Neural cell (in vitro differentiated cells): ENCODE results near the gene GUCY2F. TPM values are rescaled to one million over a fixed set of nuclear protein-coding genes. Genes with fewer than 3 reads are reported as not detected.

ENCODE experiments used
- H2AFZ ChIP-seq: fragments of 200-600, 300-800 bp; sonication (generic), shearing (Covaris generic); 2 replicates; pipeline ENCODE4 v1.6.0; 2014; ENCODE audit warnings: low read depth, mild to moderate bottlenecking, antibody characterized with exemption, low read length, moderate library complexity
- H3F3A ChIP-seq: fragments of 200-600 bp; shearing (Covaris generic); 2 replicates; pipeline ENCODE4 v1.6.1; 2016; ENCODE audit warnings: mild to moderate bottlenecking, moderate library complexity, mixed read lengths, antibody characterized with exemption, low read length; ENCODE audit not compliant: insufficient read depth, poor library complexity, severe bottlenecking
- H3K27ac ChIP-seq: fragments of 200-600, 300-800 bp; sonication (generic), shearing (Covaris generic); 2 replicates; pipeline ENCODE4 v1.5.1; 2014; ENCODE audit warnings: mild to moderate bottlenecking, low read length, moderate library complexity
- H3K27me3 ChIP-seq: fragments of 300-800, 200-600 bp; sonication (generic), shearing (Covaris generic); 2 replicates; pipeline ENCODE4 v1.6.0; 2014; ENCODE audit warnings: mild to moderate bottlenecking, low read depth, low read length, moderate library complexity; ENCODE audit not compliant: insufficient read depth
- H3K36me3 ChIP-seq: fragments of 300-800, 200-600 bp; sonication (generic), shearing (Covaris generic); 2 replicates; pipeline ENCODE4 v1.5.1; 2014; ENCODE audit warnings: mild to moderate bottlenecking, antibody characterized with exemption, low read length, moderate library complexity; ENCODE audit not compliant: insufficient read depth
- H3K4me2 ChIP-seq: fragments of 300-800, 200-600 bp; sonication (generic), shearing (Covaris generic); 2 replicates; pipeline ENCODE4 v1.6.0; 2014; ENCODE audit warnings: mild to moderate bottlenecking, low read length
- H3K4me3 ChIP-seq: fragments of 300-800, 200-600 bp; sonication (generic), shearing (Covaris generic); 2 replicates; pipeline ENCODE4 v1.5.1; 2014; ENCODE audit warnings: mild to moderate bottlenecking, low read length, moderate library complexity
- H3K79me2 ChIP-seq: fragments of 200-600 bp; shearing (Covaris generic); replicated peaks from 2 replicates; pipeline ENCODE4 v1.6.0; 2014; ENCODE audit warnings: mild to moderate bottlenecking, low read length, moderate library complexity; ENCODE audit not compliant: insufficient read depth
- H3K9ac ChIP-seq: fragments of 300-800, 200-600 bp; sonication (generic), shearing (Covaris generic); 2 replicates; pipeline ENCODE4 v1.6.1; 2016; ENCODE audit warnings: mild to moderate bottlenecking, low read length, mixed read lengths
- H3K9me2 ChIP-seq: fragments of 200-600 bp; shearing (Covaris generic); 2 replicates; pipeline ENCODE4 v1.6.1; 2016; ENCODE audit warnings: mild to moderate bottlenecking, low read length, mixed read lengths; ENCODE audit not compliant: insufficient read depth
- H3K9me3 ChIP-seq: fragments of 200-600, 300-800 bp; sonication (generic), shearing (Covaris generic); 2 replicates; pipeline ENCODE4 v1.6.1; 2016; ENCODE audit warnings: mild to moderate bottlenecking, mixed run types, low read length, moderate library complexity, mixed read lengths
- H4K20me1 ChIP-seq: fragments of 200-600 bp; shearing (Covaris generic); 2 replicates; pipeline ENCODE4 v1.6.1; 2016; ENCODE audit warnings: mild to moderate bottlenecking, mixed run types; ENCODE audit not compliant: insufficient read depth
- EP300 ChIP-seq: fragments of 450-650 bp; conservative IDR thresholded peaks from 2 replicates; pipeline ENCODE4 v1.6.1; 2014; ENCODE audit warnings: antibody characterized with exemption, mild to moderate bottlenecking, moderate library complexity; ENCODE audit not compliant: poor library complexity, severe bottlenecking
- EZH2 ChIP-seq: fragments of 200-600, 300-800 bp; shearing (Covaris generic), sonication (generic); IDR thresholded peaks from 2 replicates; pipeline ENCODE4 v1.6.1; 2014; ENCODE audit warnings: antibody characterized with exemption, low read length, borderline replicate concordance, mild to moderate bottlenecking; ENCODE audit not compliant: insufficient read depth, poor library complexity, severe bottlenecking
- MXI1 ChIP-seq: fragments of 450-650 bp; conservative IDR thresholded peaks from 2 replicates; pipeline ENCODE4 v1.6.1; 2014; ENCODE audit warnings: antibody characterized with exemption, mild to moderate bottlenecking; ENCODE audit not compliant: poor library complexity, severe bottlenecking
- POLR2AphosphoS5 ChIP-seq: IDR thresholded peaks from 2 replicates; pipeline ENCODE4 v1.6.1; 2012
- RAD21 ChIP-seq: fragments of 450-650 bp; conservative IDR thresholded peaks from 2 replicates; pipeline ENCODE4 v1.6.1; 2014; ENCODE audit warnings: antibody characterized with exemption, mild to moderate bottlenecking, moderate library complexity
- REST ChIP-seq: IDR thresholded peaks from 2 replicates; pipeline ENCODE4 v1.6.1; 2012; ENCODE audit warnings: borderline replicate concordance
- SMC3 ChIP-seq: fragments of 450-650 bp; conservative IDR thresholded peaks from 2 replicates; pipeline ENCODE4 v1.6.1; 2014; ENCODE audit warnings: antibody characterized with exemption, mild to moderate bottlenecking, moderate library complexity; ENCODE audit not compliant: poor library complexity
- TAF1 ChIP-seq: IDR thresholded peaks from 2 replicates; pipeline ENCODE4 v1.6.1; 2012; ENCODE audit warnings: low read depth
- polyA plus RNA-seq: library from polyadenylated mRNA; depleted of rRNA; stranded (reverse); fragments of >200 nt; gene quantifications from 2 replicates; pipeline ENCODE4 v1.2.3, GENCODE V29; 2014
- TF ChIP-seq, protein P1 (sequence below): fragments of 450-650 bp; IDR thresholded peaks from 2 replicates; pipeline ENCODE4 v1.5.1; 2014; ENCODE audit warnings: antibody characterized with exemption, mild to moderate bottlenecking, moderate library complexity; ENCODE audit not compliant: poor library complexity, severe bottlenecking

Gene GUCY2F
- polyA plus RNA-seq, 1 donor from 2014 or later = not detected

- Histone ChIP-seq H3F3A (no peaks in the 10 kb centered on the region), H3K27ac (no peak overlapping the region), H3K9ac (no peak overlapping the region), H3K9me2 (no peaks in the 10 kb centered on the region), H3K9me3 (no peaks in the 10 kb centered on the region), H3K4me3 (no peak overlapping the region), H3K4me2 (no peak overlapping the region), H2AFZ (no peak overlapping the region), H4K20me1 (no peaks in the 10 kb centered on the region), H3K79me2 (no peaks in the 10 kb centered on the region), H3K36me3 (no peaks in the 10 kb centered on the region), H3K27me3 (no peaks in the 10 kb centered on the region)
- TF ChIP-seq SMC3 = no peak
- TF ChIP-seq EP300 = no peak
- no peak for TF ChIP-seq TAF1
- no peak for TF ChIP-seq MXI1
- no peak for TF ChIP-seq POLR2AphosphoS5
- TF ChIP-seq RAD21 = no peak
- TF ChIP-seq, protein P1, sequence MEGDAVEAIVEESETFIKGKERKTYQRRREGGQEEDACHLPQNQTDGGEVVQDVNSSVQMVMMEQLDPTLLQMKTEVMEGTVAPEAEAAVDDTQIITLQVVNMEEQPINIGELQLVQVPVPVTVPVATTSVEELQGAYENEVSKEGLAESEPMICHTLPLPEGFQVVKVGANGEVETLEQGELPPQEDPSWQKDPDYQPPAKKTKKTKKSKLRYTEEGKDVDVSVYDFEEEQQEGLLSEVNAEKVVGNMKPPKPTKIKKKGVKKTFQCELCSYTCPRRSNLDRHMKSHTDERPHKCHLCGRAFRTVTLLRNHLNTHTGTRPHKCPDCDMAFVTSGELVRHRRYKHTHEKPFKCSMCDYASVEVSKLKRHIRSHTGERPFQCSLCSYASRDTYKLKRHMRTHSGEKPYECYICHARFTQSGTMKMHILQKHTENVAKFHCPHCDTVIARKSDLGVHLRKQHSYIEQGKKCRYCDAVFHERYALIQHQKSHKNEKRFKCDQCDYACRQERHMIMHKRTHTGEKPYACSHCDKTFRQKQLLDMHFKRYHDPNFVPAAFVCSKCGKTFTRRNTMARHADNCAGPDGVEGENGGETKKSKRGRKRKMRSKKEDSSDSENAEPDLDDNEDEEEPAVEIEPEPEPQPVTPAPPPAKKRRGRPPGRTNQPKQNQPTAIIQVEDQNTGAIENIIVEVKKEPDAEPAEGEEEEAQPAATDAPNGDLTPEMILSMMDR = no peak
- TF ChIP-seq REST = no peak
- TF ChIP-seq EZH2 = no peak
Measured at GRCh38 chrX:109352066-109352588, 129.8 kb downstream of the GUCY2F start.

DNA sequence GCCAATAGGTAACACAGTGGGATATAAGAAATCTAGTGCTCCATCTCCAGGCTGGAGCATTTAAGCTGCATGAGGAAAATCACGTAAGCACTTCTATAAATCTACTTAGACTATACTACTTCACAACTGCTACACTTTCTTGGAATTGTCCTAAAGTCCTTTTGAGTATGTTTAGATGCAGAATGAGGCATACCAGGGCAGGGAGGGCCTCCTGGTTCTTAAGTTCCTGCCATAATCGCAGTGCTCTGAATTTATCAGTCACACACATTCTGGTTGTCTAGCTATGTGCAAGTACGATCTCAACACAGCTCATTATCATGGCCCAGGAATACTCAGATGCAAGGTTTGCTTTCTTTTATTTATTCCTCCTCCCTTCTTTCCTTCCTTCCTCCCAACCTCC, 130.3 kb downstream of the GUCY2F start:
- Histone ChIP-seq H3K4me2 (no peak overlapping the region), H3K36me3 (no peaks in the 10 kb centered on the region), H3K4me3 (no peak overlapping the region)

More for the DNA sequence above, 130.3 kb downstream of the GUCY2F start:
- no peak overlapping the region for H3K9ac ChIP-seq
- H4K20me1 ChIP-seq = no peaks in the 10 kb centered on the region
- H3K79me2 ChIP-seq = no peaks in the 10 kb centered on the region
- H3K9me2 ChIP-seq = no peaks in the 10 kb centered on the region
- H3K27ac ChIP-seq = no peak overlapping the region
- TF ChIP-seq, protein P1 = no peak
- TF ChIP-seq SMC3 = no peak
- TF ChIP-seq REST = no peak
- TF ChIP-seq TAF1 = no peak
- TF ChIP-seq EZH2 = no peak
- TF ChIP-seq MXI1 = no peak
- TF ChIP-seq POLR2AphosphoS5 = no peak
- TF ChIP-seq RAD21 = no peak
- TF ChIP-seq EP300 = no peak
- no peaks in the 10 kb centered on the region for H3K27me3 ChIP-seq
- H3F3A ChIP-seq = no peaks in the 10 kb centered on the region
- H2AFZ ChIP-seq = no peak overlapping the region
- H3K9me3 ChIP-seq = no peaks in the 10 kb centered on the region
